ENCODE results near the gene EIF4H. TPM values are rescaled to one million over a fixed set of nuclear protein-coding genes. Genes with fewer than 3 reads are reported as not detected.

EIF4H gene
- total and polyA plus RNA-seq, 2 donors (not counting 1 experiment from before 2014, with no cell fraction given): 127 to 199 TPM

DNA sequence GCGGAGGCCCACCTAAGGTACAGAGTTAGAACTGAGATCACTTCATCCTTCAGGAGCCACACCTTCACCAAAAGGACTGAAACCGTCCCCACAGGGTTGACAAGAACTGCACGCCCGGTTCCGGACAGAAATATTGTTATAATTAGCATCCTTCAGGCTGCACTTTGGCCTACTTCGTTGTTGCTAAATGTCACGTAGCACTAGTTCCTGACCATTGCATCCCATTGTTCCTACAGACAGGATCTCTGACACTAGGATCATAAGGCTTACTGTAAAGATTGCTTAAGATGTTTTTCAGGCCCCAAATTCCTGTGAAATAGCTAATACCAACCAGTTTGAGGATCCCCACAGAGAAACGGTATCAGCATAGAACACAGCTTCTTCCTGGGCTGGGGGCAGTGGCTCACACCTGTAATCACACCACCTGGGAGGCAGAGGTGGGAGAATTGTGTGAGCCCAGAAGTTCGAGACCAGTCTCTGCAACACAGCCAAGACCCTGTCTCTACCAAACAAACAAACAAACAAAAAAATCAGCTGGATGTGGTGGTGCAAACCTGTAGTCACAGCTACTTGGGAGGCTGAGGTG is 18.3 kb upstream of the EIF4H start:
- Mint-ChIP-seq H3K4me3 (no peak overlapping the region), H3K4me1 (peaks cover 3% of the 10 kb centered on the region), H3K9me3 (ENCODE audit: insufficient read depth) (no peaks in the 10 kb centered on the region), H3K27me3 (peaks cover 4% of the 10 kb centered on the region), H3K27ac (no peak overlapping the region)
- H3K27ac ChIP-seq (ENCODE audit: low read length in 2 of 2): no peak overlapping the region
- no peaks in the 10 kb centered on the region for H3K27me3 ChIP-seq (replicated peaks in 1 of 4; ENCODE audit: control extremely low read depth in 1 of 4, control insufficient read depth in 3 of 4, insufficient read depth in 4 of 4, low read length in 3 of 4)
- DNase-seq (no peak), ATAC-seq (ENCODE audit: low read depth) (no peak)
- no peak overlapping the region for H3K4me2 ChIP-seq (replicated peaks; ENCODE audit: low read depth, low read length, poor library complexity, severe bottlenecking)
- no peak overlapping the region for H3K9ac ChIP-seq (ENCODE audit: low read length)
- H3K4me3 ChIP-seq (ENCODE audit: control extremely low read depth in 1 of 5, extremely low read depth in 1 of 5, insufficient read depth in 1 of 5, low read depth in 2 of 5, low read length in 4 of 5): no peak overlapping the region
- H3K79me2 ChIP-seq (ENCODE audit: control insufficient read depth, insufficient read depth, low read length): no peaks in the 10 kb centered on the region
- TF ChIP-seq EZH2 (IDR thresholded peaks at IDR 0.05; ENCODE audit: borderline replicate concordance, insufficient read depth, low read depth, low read length, poor library complexity, severe bottlenecking): no peak
- TF ChIP-seq, protein P1, sequence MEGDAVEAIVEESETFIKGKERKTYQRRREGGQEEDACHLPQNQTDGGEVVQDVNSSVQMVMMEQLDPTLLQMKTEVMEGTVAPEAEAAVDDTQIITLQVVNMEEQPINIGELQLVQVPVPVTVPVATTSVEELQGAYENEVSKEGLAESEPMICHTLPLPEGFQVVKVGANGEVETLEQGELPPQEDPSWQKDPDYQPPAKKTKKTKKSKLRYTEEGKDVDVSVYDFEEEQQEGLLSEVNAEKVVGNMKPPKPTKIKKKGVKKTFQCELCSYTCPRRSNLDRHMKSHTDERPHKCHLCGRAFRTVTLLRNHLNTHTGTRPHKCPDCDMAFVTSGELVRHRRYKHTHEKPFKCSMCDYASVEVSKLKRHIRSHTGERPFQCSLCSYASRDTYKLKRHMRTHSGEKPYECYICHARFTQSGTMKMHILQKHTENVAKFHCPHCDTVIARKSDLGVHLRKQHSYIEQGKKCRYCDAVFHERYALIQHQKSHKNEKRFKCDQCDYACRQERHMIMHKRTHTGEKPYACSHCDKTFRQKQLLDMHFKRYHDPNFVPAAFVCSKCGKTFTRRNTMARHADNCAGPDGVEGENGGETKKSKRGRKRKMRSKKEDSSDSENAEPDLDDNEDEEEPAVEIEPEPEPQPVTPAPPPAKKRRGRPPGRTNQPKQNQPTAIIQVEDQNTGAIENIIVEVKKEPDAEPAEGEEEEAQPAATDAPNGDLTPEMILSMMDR (IDR thresholded peaks at IDR 0.05): no peak
- POLR2A ChIA-PET: no interaction called here
- no peaks in the 10 kb centered on the region for H3K9me3 ChIP-seq (ENCODE audit: control extremely low read depth in 1 of 3, control insufficient read depth in 2 of 3, insufficient read depth in 1 of 3, low read length in 2 of 3)
- no peaks in the 10 kb centered on the region for H3K36me3 ChIP-seq (replicated peaks in 1 of 2; ENCODE audit: control extremely low read depth in 1 of 2, control insufficient read depth in 1 of 2, extremely low read depth in 1 of 2, insufficient read depth in 2 of 2, low read length in 1 of 2)
- intact Hi-C loops (cut with micrococcal nuclease): no loop called here
- CTCF ChIA-PET: interaction anchor here (1.2 to 1.4 kb wide), 2 partner anchors 45 to 245 kb away, joined by 3 read pairs; no protein-coding TSS in a partner anchor
- 73% methylated on average over 5 of the region's 9 CpGs for WGBS (ENCODE audit: insufficient coverage)
- no peak overlapping the region for H2AFZ ChIP-seq (ENCODE audit: insufficient read depth, low read depth, low read length, poor library complexity, severe bottlenecking)
- H4K20me1 ChIP-seq (ENCODE audit: control insufficient read depth, insufficient read depth, low read length, poor library complexity, severe bottlenecking): no peaks in the 10 kb centered on the region
- H3K4me1 ChIP-seq (ENCODE audit: control insufficient read depth in 2 of 2, insufficient read depth in 2 of 2, low read length in 2 of 2): no peaks in the 10 kb centered on the region

DNA sequence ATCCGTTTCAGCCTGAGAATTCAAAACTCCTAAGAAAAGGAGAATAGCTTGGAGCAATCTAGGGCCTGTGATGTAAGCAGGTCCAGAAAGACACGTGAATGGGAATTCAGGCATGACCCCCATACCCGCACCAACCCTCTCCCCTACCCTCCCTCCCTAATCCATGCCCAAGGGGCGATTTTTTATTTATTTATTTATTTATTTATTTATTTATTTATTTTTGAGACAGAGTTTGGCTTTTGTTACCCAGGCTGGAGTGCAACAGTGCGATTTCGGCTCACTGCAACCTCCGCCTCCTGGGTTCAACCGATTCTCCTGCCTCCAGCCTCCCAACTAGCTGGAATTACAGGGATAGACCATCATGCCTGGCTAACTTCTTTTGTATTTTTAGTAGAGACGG is 16.6 kb upstream of the EIF4H start:
- Histone ChIP-seq H3K4me1 (ENCODE audit: control insufficient read depth in 2 of 2, insufficient read depth in 2 of 2, low read length in 2 of 2) (no peaks in the 10 kb centered on the region), H4K20me1 (ENCODE audit: control insufficient read depth, insufficient read depth, low read length, poor library complexity, severe bottlenecking) (no peaks in the 10 kb centered on the region), H3K36me3 (replicated peaks in 1 of 2; ENCODE audit: control extremely low read depth in 1 of 2, control insufficient read depth in 1 of 2, extremely low read depth in 1 of 2, insufficient read depth in 2 of 2, low read length in 1 of 2) (no peaks in the 10 kb centered on the region), H3K4me3 (ENCODE audit: control extremely low read depth in 1 of 5, extremely low read depth in 1 of 5, insufficient read depth in 1 of 5, low read depth in 2 of 5, low read length in 4 of 5) (no peak overlapping the region), H3K9me3 (ENCODE audit: control extremely low read depth in 1 of 3, control insufficient read depth in 2 of 3, insufficient read depth in 1 of 3, low read length in 2 of 3) (no peaks in the 10 kb centered on the region), H3K27ac (ENCODE audit: low read length in 2 of 2) (no peak overlapping the region), H3K79me2 (ENCODE audit: control insufficient read depth, insufficient read depth, low read length) (no peaks in the 10 kb centered on the region), H3K4me2 (replicated peaks; ENCODE audit: low read depth, low read length, poor library complexity, severe bottlenecking) (no peak overlapping the region), H3K27me3 (replicated peaks in 1 of 4; ENCODE audit: control extremely low read depth in 1 of 4, control insufficient read depth in 3 of 4, insufficient read depth in 4 of 4, low read length in 3 of 4) (no peaks in the 10 kb centered on the region), H2AFZ (ENCODE audit: insufficient read depth, low read depth, low read length, poor library complexity, severe bottlenecking) (no peak overlapping the region), H3K9ac (ENCODE audit: low read length) (no peak overlapping the region)
- intact Hi-C loops (cut with micrococcal nuclease): no loop called here
- 97% methylated on average over 5 of the region's 9 CpGs for WGBS (ENCODE audit: insufficient coverage)
- TF ChIP-seq, protein P1 (IDR thresholded peaks at IDR 0.05): no peak
- no peak for TF ChIP-seq EZH2 (IDR thresholded peaks at IDR 0.05; ENCODE audit: borderline replicate concordance, insufficient read depth, low read depth, low read length, poor library complexity, severe bottlenecking)
- Mint-ChIP-seq H3K4me1 (no peaks in the 10 kb centered on the region), H3K27ac (no peak overlapping the region), H3K4me3 (no peak overlapping the region), H3K27me3 (no peaks in the 10 kb centered on the region), H3K9me3 (ENCODE audit: insufficient read depth) (no peaks in the 10 kb centered on the region)
- DNase-seq: no peak
- CTCF ChIA-PET: interaction anchor here (0.9 to 1.0 kb wide), 2 partner anchors 8 to 244 kb away, joined by 3 read pairs; no protein-coding TSS in a partner anchor
- POLR2A ChIA-PET: no interaction called here
- ATAC-seq (ENCODE audit: low read depth): no peak

Data from B cell (primary cell).